ENCODE measurements around the gene LDLRAP1.

DNA sequence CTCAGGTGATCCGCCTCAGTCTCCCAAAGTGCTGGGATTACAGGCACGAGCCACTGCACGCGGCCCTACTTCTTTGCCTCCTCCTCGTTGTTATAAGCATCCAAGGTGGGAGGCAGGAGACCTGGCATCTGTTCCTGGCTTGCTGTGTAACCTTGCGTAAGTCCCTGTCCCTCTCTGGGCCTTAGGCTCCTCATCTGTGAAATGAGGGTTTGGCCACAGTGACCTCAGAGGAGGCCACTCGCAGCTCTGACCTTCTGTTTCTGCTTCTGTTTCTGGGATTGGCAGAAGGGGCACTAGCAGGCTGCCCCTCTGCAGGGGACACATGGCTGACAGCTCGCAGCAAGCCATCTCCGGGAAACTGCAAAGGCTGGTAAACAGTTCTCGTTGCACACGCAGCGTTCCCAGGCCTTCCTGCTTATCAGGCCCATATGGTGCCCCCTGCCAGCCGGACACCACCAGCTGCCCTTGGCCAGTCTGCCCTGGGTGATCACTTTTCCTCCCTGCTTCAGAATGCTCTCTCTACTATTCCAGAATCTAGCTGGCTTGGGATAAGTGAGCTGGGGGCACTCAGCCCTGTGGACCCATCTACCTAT, 2.6 kb upstream of the LDLRAP1 start:
- TF ChIP-seq, protein P1, sequence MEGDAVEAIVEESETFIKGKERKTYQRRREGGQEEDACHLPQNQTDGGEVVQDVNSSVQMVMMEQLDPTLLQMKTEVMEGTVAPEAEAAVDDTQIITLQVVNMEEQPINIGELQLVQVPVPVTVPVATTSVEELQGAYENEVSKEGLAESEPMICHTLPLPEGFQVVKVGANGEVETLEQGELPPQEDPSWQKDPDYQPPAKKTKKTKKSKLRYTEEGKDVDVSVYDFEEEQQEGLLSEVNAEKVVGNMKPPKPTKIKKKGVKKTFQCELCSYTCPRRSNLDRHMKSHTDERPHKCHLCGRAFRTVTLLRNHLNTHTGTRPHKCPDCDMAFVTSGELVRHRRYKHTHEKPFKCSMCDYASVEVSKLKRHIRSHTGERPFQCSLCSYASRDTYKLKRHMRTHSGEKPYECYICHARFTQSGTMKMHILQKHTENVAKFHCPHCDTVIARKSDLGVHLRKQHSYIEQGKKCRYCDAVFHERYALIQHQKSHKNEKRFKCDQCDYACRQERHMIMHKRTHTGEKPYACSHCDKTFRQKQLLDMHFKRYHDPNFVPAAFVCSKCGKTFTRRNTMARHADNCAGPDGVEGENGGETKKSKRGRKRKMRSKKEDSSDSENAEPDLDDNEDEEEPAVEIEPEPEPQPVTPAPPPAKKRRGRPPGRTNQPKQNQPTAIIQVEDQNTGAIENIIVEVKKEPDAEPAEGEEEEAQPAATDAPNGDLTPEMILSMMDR (conservative IDR thresholded peaks at IDR 0.05) = no peak
- TF ChIP-seq EZH2 (IDR thresholded peaks at IDR 0.05; ENCODE audit: low read depth) = no peak

Data from PC-9 (cell line).